Kidney (tissue), 22 donors: Measurements from ENCODE around the gene ATF7. TPM values are rescaled to one million over a fixed set of nuclear protein-coding genes. Genes with fewer than 3 reads are reported as not detected.

Experiments used
- DNase-seq, 5 donors: peaks; one replicate each; pipeline ENCODE4 v3.0.0-alpha.2; 2013 to 2020
- FAIRE-seq: peaks from 2 replicates; lab custom pipeline; 2012; peaks lifted over from hg19 to GRCh38; lab: Jason Lieb, UNC
- H3K27ac ChIP-seq, 2 donors: one replicate each; pipeline ENCODE4 v1.7.0; 2013; ENCODE audit warnings: low read depth in 2 of 2, low read length in 2 of 2, inconsistent platforms in 1 of 2
- H3K27me3 ChIP-seq: one replicate; pipeline ENCODE4 v1.7.1; 2013; ENCODE audit warnings: low read length, inconsistent platforms; ENCODE audit not compliant: control insufficient read depth, insufficient read depth
- H3K36me3 ChIP-seq, 3 donors: one replicate each; pipeline versions ENCODE4 v1.7.0 to v1.7.1; 2013; ENCODE audit warnings: low read length in 3 of 3, control low read depth in 1 of 3, inconsistent platforms in 1 of 3; ENCODE audit not compliant: insufficient read depth in 3 of 3, control insufficient read depth in 2 of 3
- H3K4me1 ChIP-seq, 3 donors: one replicate each; pipeline versions ENCODE4 v1.7.0 to v1.7.1; 2013; ENCODE audit warnings: low read length in 3 of 3, inconsistent platforms in 1 of 3, low read depth in 1 of 3; ENCODE audit not compliant: control insufficient read depth in 2 of 3, insufficient read depth in 2 of 3
- H3K4me3 ChIP-seq, 3 donors: one replicate each; pipeline versions ENCODE4 v1.7.0 to v1.8.1; 2013; ENCODE audit warnings: low read length in 3 of 3, control low read depth in 1 of 3, inconsistent platforms in 1 of 3
- H3K9ac ChIP-seq, 3 donors: one replicate each; pipeline versions ENCODE4 v1.7.0 to v1.7.1; 2013; ENCODE audit warnings: low read length in 3 of 3, control low read depth in 1 of 3, inconsistent platforms in 1 of 3
- H3K9me3 ChIP-seq, 3 donors: one replicate each; pipeline versions ENCODE4 v1.7.0 to v1.7.1; 2013; ENCODE audit warnings: low read length in 3 of 3, control low read depth in 1 of 3, inconsistent platforms in 1 of 3; ENCODE audit not compliant: control insufficient read depth in 2 of 3, insufficient read depth in 1 of 3
- CTCF ChIP-seq: IDR thresholded peaks from 3 replicates; pipeline ENCODE4 v1.5.1; 2012; ENCODE audit warnings: mild to moderate bottlenecking, moderate library complexity, borderline replicate concordance; ENCODE audit not compliant: insufficient read depth; ENCODE audit errors: extremely low read depth
- intact Hi-C: fragments of 100-400 bp; cut with DNase I; formaldehyde crosslinking; loops from one replicate; pipeline ENCODE4 v1.11.1; 2022
- long read RNA-seq, 10 donors: library from polyadenylated mRNA in 1 of 10; unstranded in 1 of 10; transcript quantifications; one replicate each; pipeline ENCODE4 v2.0.0 and lab custom pipeline, GENCODE V29; 2021 to 2026
- polyA plus RNA-seq: library from polyadenylated mRNA; stranded (reverse); fragments of 350-450 nt; fragmentation: Illumina TruSeq; extraction: RNeasy Lipid Tissue Mini Kit (QIAGEN cat#74804); gene quantifications from one replicate; pipeline ENCODE4 v1.2.3, GENCODE V29; 2014; ENCODE audit warnings: low read depth, low replicate concordance; ENCODE audit not compliant: insufficient read depth
- total RNA-seq: library from RNA; stranded (reverse); fragmentation: NEBNext Ultra II Directional; extraction: Animal tissue kit (Norgen Biotek cat#: 25700); gene quantifications from one replicate; pipeline ENCODE4 v1.2.1, GENCODE V29; 2021
- donor health status: control.
- donor health status: control.
- donor health status: control.
- donor health status: control.
- donor health status: control.
- donor health status: DM: yes; HTN: yes; CAD: no.
- donor health status: Normal renal cell carcinoma (clear cell type).

ATF7 gene
- total RNA-seq (54.7 TPM), polyA plus RNA-seq (16.2 TPM)
- long read RNA-seq, donor 1, full-length matches to known transcripts = 2 of 2 reads
- long read RNA-seq, donor 1, partial matches to known transcripts = 0 of 2 reads
- long read RNA-seq, donor 1, other reads (novel, unspliced or antisense) = 0 of 2 reads
- long read RNA-seq, donor 2, full-length matches to known transcripts = 3 of 3 reads
- long read RNA-seq, donor 2, partial matches to known transcripts = 0 of 3 reads
- long read RNA-seq, donor 2, other reads (novel, unspliced or antisense) = 0 of 3 reads
- long read RNA-seq, donor 3, full-length matches to known transcripts = 7 of 7 reads
- long read RNA-seq, donor 3, partial matches to known transcripts = 0 of 7 reads
- long read RNA-seq, donor 3, other reads (novel, unspliced or antisense) = 0 of 7 reads
- long read RNA-seq, donor 4, full-length matches to known transcripts = 8 of 8 reads
- long read RNA-seq, donor 4, partial matches to known transcripts = 0 of 8 reads
- long read RNA-seq, donor 4, other reads (novel, unspliced or antisense) = 0 of 8 reads
- long read RNA-seq, donor 5, partial matches to known transcripts = 0 of 1 reads
- long read RNA-seq, donor 5, other reads (novel, unspliced or antisense) = 0 of 1 reads
- long read RNA-seq, donor 6, full-length matches to known transcripts = 6 of 6 reads
- long read RNA-seq, donor 6, partial matches to known transcripts = 0 of 6 reads
- long read RNA-seq, donor 6, other reads (novel, unspliced or antisense) = 0 of 6 reads
- long read RNA-seq, donor 7, partial matches to known transcripts = 0 of 14 reads
- long read RNA-seq, donor 7, other reads (novel, unspliced or antisense) = 10 of 14 reads
- long read RNA-seq, donor 8, full-length matches to known transcripts = 4 of 4 reads
- long read RNA-seq, donor 8, partial matches to known transcripts = 0 of 4 reads
- long read RNA-seq, donor 8, other reads (novel, unspliced or antisense) = 0 of 4 reads
- long read RNA-seq, donor 9, partial matches to known transcripts = 0 of 2 reads
- long read RNA-seq, donor 9, other reads (novel, unspliced or antisense) = 0 of 2 reads
- long read RNA-seq, donor 10, full-length matches to known transcripts = 3 of 3 reads
- long read RNA-seq, donor 10, partial matches to known transcripts = 0 of 3 reads
- long read RNA-seq, donor 10, other reads (novel, unspliced or antisense) = 0 of 3 reads

GRCh38 chr12:53625946-53626701 lies at the start of gene ATF7:
TSS of gene ATF7 (minus strand) at chr12:53626382. CDS start at chr12:53601000, 25,382 bp downstream.
- intact Hi-C loops = no loop called here
- DNase-seq = peak; percentile 99
- peak within 1 kb of the TSS; percentile 78 to 94 (median 93) for H3K9ac ChIP-seq
- no peaks in the 10 kb centered on the region for H3K36me3 ChIP-seq
- H3K4me3 ChIP-seq = peak within 1 kb of the TSS; percentile 84 to 88 (median 85)
- H3K4me1 ChIP-seq = peaks cover 5 to 21% (median 17%) of the 10 kb centered on the region in 3 donors
- H3K9me3 ChIP-seq = no peaks in the 10 kb centered on the region
- H3K27me3 ChIP-seq = no peaks in the 10 kb centered on the region
- peak within 1 kb of the TSS; percentile 95 to 98 for H3K27ac ChIP-seq
- FAIRE-seq = peak; percentile 74
- no peak for TF ChIP-seq CTCF

- no peaks in the 10 kb centered on the region for H3K27me3 ChIP-seq
- DNase-seq (no peak), FAIRE-seq (no peak)
- intact Hi-C loops = loop anchor here (5.0 kb wide), 1 partner anchor 128 kb away; no protein-coding TSS in a partner anchor
- TF ChIP-seq CTCF = no peak
- H3K4me3 ChIP-seq = peak overlapping the region; percentile 84 to 98 (median 93)
- H3K9ac ChIP-seq = peak overlapping the region; percentile 83 to 93 (median 83)
- H3K4me1 ChIP-seq = peaks cover 0 to 12% (median 7%) of the 10 kb centered on the region in 3 donors
- H3K27ac ChIP-seq = peak overlapping the region; percentile 95 to 96
- H3K36me3 ChIP-seq = peaks cover 8 to 14% (median 10%) of the 10 kb centered on the region in 3 donors
- H3K9me3 ChIP-seq = no peaks in the 10 kb centered on the region
Observed at GRCh38 chr12:53674977-53675700, 49.0 kb upstream of the ATF7 start.

GRCh38 chr12:53670971-53671370 lies 44.8 kb upstream of the ATF7 start:
- Histone ChIP-seq H3K9ac (no peak overlapping the region), H3K4me3 (no peak overlapping the region), H3K27ac (no peak overlapping the region), H3K27me3 (no peaks in the 10 kb centered on the region), H3K4me1 (peaks cover 0 to 6% (median 0%) of the 10 kb centered on the region in 3 donors), H3K9me3 (no peaks in the 10 kb centered on the region), H3K36me3 (peaks cover 11 to 36% (median 27%) of the 10 kb centered on the region in 3 donors)
- FAIRE-seq = no peak
- intact Hi-C loops = loop anchor here (5.0 kb wide), 1 partner anchor 124 kb away; no protein-coding TSS in a partner anchor
- TF ChIP-seq CTCF = no peak
- DNase-seq = no peak
